ENCODE data around the gene CTTNBP2. TPM values are rescaled to one million over a fixed set of nuclear protein-coding genes. Genes with fewer than 3 reads are reported as not detected.

CTTNBP2 gene
- total RNA-seq, 2 donors from 2014 or later: 9.2 to 12.0 TPM

DNA sequence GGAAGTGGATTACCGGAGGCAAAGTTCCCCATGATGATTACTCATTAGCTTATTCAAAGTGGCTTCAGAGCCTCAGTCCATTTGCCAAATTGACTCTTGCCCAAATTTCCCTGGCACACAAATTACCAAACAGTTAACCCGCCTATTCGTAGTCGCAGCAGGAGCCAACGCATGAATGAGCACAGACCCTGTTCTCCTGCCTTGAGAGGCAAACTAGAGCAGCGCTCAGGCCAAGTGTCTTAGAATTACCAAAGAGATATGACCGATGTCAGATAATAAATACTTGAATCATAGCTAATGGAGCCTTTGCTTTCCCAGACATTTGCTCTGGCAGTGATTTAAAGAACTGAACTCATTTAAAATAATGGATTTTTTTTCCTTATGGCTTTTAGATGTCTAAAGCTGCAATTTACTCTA, 64.9 kb downstream of the CTTNBP2 start:
- Histone ChIP-seq H3K27ac (no peak overlapping the region), H3K27me3 (replicated peaks; ENCODE audit: insufficient read depth) (no peaks in the 10 kb centered on the region), H3K4me3 (peak overlapping the region; percentile 30), H3K4me1 (ENCODE audit: control insufficient read depth in 1 of 2, low read depth in 2 of 2) (peaks cover 9 to 21% of the 10 kb centered on the region in 2 donors), H3K36me3 (no peaks in the 10 kb centered on the region), H3K9me3 (no peaks in the 10 kb centered on the region)
- ATAC-seq (ENCODE audit: insufficient number of reproducible peaks, low FRiP score, low read depth): peak; percentile 25
- peak; percentile 11 for DNase-seq (ENCODE audit: low spot score)
- TF ChIP-seq, protein P1, sequence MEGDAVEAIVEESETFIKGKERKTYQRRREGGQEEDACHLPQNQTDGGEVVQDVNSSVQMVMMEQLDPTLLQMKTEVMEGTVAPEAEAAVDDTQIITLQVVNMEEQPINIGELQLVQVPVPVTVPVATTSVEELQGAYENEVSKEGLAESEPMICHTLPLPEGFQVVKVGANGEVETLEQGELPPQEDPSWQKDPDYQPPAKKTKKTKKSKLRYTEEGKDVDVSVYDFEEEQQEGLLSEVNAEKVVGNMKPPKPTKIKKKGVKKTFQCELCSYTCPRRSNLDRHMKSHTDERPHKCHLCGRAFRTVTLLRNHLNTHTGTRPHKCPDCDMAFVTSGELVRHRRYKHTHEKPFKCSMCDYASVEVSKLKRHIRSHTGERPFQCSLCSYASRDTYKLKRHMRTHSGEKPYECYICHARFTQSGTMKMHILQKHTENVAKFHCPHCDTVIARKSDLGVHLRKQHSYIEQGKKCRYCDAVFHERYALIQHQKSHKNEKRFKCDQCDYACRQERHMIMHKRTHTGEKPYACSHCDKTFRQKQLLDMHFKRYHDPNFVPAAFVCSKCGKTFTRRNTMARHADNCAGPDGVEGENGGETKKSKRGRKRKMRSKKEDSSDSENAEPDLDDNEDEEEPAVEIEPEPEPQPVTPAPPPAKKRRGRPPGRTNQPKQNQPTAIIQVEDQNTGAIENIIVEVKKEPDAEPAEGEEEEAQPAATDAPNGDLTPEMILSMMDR (IDR thresholded peaks at IDR 0.05): no peak

DNA sequence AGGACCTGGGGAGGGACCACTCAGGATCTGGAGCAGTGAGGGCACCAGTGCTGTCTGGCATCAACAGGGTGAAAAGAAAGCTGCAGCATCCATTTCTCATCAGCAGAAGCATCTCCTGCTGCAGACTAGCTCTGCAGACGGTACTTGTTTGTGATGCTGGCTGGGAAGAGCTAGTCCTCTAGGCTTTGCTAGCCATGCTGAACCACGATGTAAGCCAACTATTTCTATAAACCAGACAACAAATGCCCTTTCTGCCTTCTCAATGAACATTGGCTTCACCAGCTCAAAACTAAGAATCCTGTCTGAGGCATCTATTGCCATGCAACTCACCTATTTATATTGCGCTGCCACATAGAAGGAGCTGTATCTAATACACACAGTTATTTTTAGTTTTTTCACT, 65.6 kb downstream of the CTTNBP2 start:
- TF ChIP-seq, protein P1 (IDR thresholded peaks at IDR 0.05): no peak
- Histone ChIP-seq H3K36me3 (no peaks in the 10 kb centered on the region), H3K4me3 (no peak overlapping the region), H3K27ac (no peak overlapping the region), H3K27me3 (replicated peaks; ENCODE audit: insufficient read depth) (no peaks in the 10 kb centered on the region), H3K4me1 (ENCODE audit: control insufficient read depth in 1 of 2, low read depth in 2 of 2) (peaks cover 9 to 21% of the 10 kb centered on the region in 2 donors), H3K9me3 (no peaks in the 10 kb centered on the region)
- no peak for DNase-seq (ENCODE audit: low spot score)
- no peak for ATAC-seq (ENCODE audit: insufficient number of reproducible peaks, low FRiP score, low read depth)

DNA sequence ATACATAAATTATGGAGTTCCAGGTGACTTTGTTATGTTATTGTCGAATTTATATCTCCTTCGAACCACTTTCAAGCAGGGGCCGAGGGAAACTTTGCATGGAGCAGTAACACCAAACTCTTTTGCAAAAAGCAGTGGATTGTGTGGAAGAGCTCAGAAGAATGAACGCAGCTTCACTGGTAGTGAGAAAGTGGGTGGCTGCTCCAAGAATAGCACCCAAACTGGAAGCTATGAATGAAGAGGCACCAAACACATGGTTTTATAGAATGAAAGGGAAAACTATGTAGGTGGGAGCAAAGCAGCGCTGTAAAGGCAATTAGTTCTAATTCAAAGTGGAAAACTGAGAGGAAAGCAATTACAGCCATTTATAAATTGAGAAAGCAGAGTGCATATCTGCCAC, 67.2 kb downstream of the CTTNBP2 start:
- no peak for ATAC-seq (ENCODE audit: insufficient number of reproducible peaks, low FRiP score, low read depth)
- Histone ChIP-seq H3K4me3 (no peak overlapping the region), H3K9me3 (no peaks in the 10 kb centered on the region), H3K36me3 (no peaks in the 10 kb centered on the region), H3K4me1 (ENCODE audit: control insufficient read depth in 1 of 2, low read depth in 2 of 2) (peaks cover 9 to 21% of the 10 kb centered on the region in 2 donors), H3K27ac (no peak overlapping the region), H3K27me3 (replicated peaks; ENCODE audit: insufficient read depth) (no peaks in the 10 kb centered on the region)
- TF ChIP-seq, protein P1 (IDR thresholded peaks at IDR 0.05): no peak
- no peak for DNase-seq (ENCODE audit: low spot score)

DNA sequence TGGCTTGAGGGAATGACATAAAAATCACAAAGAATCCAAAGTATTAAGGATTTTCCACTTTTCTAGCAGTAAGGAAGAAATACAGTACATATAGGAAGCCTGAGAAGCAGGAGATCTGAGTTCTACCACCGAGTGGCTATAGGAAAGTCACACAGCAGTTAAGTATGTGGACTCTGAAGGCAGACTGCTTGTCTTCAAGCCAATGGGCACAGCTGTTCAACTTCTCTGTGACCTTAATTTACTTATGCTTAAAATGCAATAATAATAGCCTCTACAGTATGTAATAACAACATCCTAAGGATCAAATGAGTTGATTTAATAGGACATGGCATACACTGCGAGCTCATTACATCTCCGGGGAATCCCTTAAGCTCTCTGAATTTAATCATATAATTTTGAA, 68.0 kb downstream of the CTTNBP2 start:
- no peak for ATAC-seq (ENCODE audit: insufficient number of reproducible peaks, low FRiP score, low read depth)
- Histone ChIP-seq H3K9me3 (no peaks in the 10 kb centered on the region), H3K4me3 (no peak overlapping the region), H3K36me3 (no peaks in the 10 kb centered on the region), H3K27me3 (replicated peaks; ENCODE audit: insufficient read depth) (no peaks in the 10 kb centered on the region), H3K27ac (no peak overlapping the region), H3K4me1 (ENCODE audit: control insufficient read depth in 1 of 2, low read depth in 2 of 2) (peaks cover 9 to 21% of the 10 kb centered on the region in 2 donors)
- TF ChIP-seq, protein P1 (IDR thresholded peaks at IDR 0.05): no peak
- DNase-seq (ENCODE audit: low spot score): no peak

DNA sequence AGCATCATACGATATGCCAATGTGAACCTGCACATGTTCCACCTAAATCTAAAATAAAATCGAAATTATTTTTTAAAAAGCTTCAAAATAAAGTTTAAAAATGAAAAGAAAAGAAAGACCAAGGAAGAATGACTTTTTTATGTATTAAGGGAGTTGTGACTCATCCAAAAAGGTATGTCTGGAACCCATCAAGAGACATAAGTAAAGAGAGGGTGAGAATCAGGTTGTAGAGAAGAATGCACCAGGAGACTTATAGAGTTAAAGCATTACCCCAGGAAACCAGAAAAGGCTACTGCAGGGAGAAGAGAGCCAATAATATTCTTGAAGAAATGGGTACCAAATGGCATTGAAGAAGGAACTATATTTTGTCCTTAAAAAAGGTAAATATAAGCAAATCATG, 69.8 kb downstream of the CTTNBP2 start:
- H3K27ac ChIP-seq: no peak overlapping the region
- H3K9me3 ChIP-seq: no peaks in the 10 kb centered on the region
- DNase-seq (ENCODE audit: low spot score) (no peak), ATAC-seq (ENCODE audit: insufficient number of reproducible peaks, low FRiP score, low read depth) (no peak)
- H3K4me1 ChIP-seq (ENCODE audit: control insufficient read depth in 1 of 2, low read depth in 2 of 2): peaks cover 4 to 10% of the 10 kb centered on the region in 2 donors
- H3K27me3 ChIP-seq (replicated peaks; ENCODE audit: insufficient read depth): no peaks in the 10 kb centered on the region
- TF ChIP-seq, protein P1 (IDR thresholded peaks at IDR 0.05): no peak
- no peaks in the 10 kb centered on the region for H3K36me3 ChIP-seq
- no peak overlapping the region for H3K4me3 ChIP-seq
